PC-3 (cell line): ENCODE measurements around the gene MTA3. TPM values are rescaled to one million over a fixed set of nuclear protein-coding genes. Genes with fewer than 3 reads are reported as not detected.
"Not testable (repeated sequence)": the region's sequence is repeated elsewhere in the genome, so short reads cannot be mapped to it uniquely, and the experiment has no call there.

ENCODE experiments used
- ATAC-seq: fragments of 200-7000 bp; cut with Tn5 transposase; 2 replicates; pipeline ENCODE4 v1.9.1; 2020; ENCODE audit warnings: mild to moderate bottlenecking, moderate library complexity
- BruUV-seq: library from RNA; stranded (reverse); fragments of 400-500 nt; replicated peaks from 2 replicates; lab custom pipeline; 2021; lab: Mats Ljungman, UMichigan
- CTCF ChIA-PET: fragments of 300-600 bp; sonication (Branson Sonifier 250); formaldehyde crosslinking; loops from one replicate; lab custom pipeline; 2022; ENCODE audit warnings: antibody characterized with exemption; lab: Charles Lee
- POLR2A ChIA-PET: fragments of 300-600 bp; sonication (Branson Sonifier 250); formaldehyde crosslinking; loops from one replicate; lab custom pipeline; 2022; ENCODE audit warnings: antibody characterized with exemption; ENCODE audit not compliant: unreplicated experiment; lab: Charles Lee
- DNase-seq: peaks from one replicate; pipeline ENCODE4 v3.0.0-alpha.2; 2015
- H2AFZ ChIP-seq: fragments of 300-600 bp; sonication (generic); 2 replicates; pipeline ENCODE4 v1.6.0; 2016; ENCODE audit warnings: antibody characterized with exemption, low read length
- H3F3A ChIP-seq: fragments of 300-600 bp; sonication (generic); one replicate; pipeline ENCODE4 v1.6.0; 2017; ENCODE audit warnings: antibody characterized with exemption, low read length, control low read depth, mild to moderate bottlenecking; ENCODE audit not compliant: unreplicated experiment
- H3K27ac ChIP-seq: fragments of 300-600 bp; sonication (generic); 2 replicates; pipeline ENCODE4 v1.5.1; 2016; ENCODE audit warnings: mild to moderate bottlenecking, low read length
- H3K27me3 ChIP-seq: fragments of 300-600 bp; sonication (generic); 2 replicates; pipeline ENCODE4 v1.6.1; 2016; ENCODE audit warnings: low read length, mixed read lengths
- H3K36me3 ChIP-seq: fragments of 300-600 bp; sonication (generic); 2 replicates; pipeline ENCODE4 v1.6.1; 2016; ENCODE audit warnings: low read depth, mixed run types, low read length, mixed read lengths
- H3K4me1 ChIP-seq: fragments of 300-600 bp; sonication (generic); 2 replicates; pipeline ENCODE4 v1.5.1; 2016; ENCODE audit warnings: low read length; ENCODE audit not compliant: insufficient read depth
- H3K4me2 ChIP-seq: fragments of 300-600 bp; sonication (generic); 2 replicates; pipeline ENCODE4 v1.6.0; 2016; ENCODE audit warnings: low read length
- H3K4me3 ChIP-seq: fragments of 300-600 bp; sonication (generic); 2 replicates; pipeline ENCODE4 v1.5.1; 2016; ENCODE audit warnings: mild to moderate bottlenecking, low read length, mixed read lengths
- H3K79me2 ChIP-seq: fragments of 300-600 bp; sonication (generic); 2 replicates; pipeline ENCODE4 v1.6.1; 2017; ENCODE audit warnings: low read length, mixed read lengths
- H3K9ac ChIP-seq: fragments of 300-600 bp; sonication (generic); 2 replicates; pipeline ENCODE4 v1.6.0; 2016; ENCODE audit warnings: mild to moderate bottlenecking, low read length
- H3K9me2 ChIP-seq: fragments of 300-600 bp; sonication (generic); replicated peaks from 2 replicates; pipeline ENCODE4 v1.6.1; 2016; ENCODE audit warnings: mixed run types, low read length, mixed read lengths
- H3K9me3 ChIP-seq: fragments of 300-600 bp; sonication (generic); 2 replicates; pipeline ENCODE4 v1.6.1; 2016; ENCODE audit warnings: low read length, mixed read lengths
- H4K20me1 ChIP-seq: fragments of 300-600 bp; sonication (generic); 2 replicates; pipeline ENCODE4 v1.6.1; 2016; ENCODE audit warnings: low read length, mixed read lengths
- CTCF ChIP-seq: fragments of 300-600 bp; sonication (generic); conservative IDR thresholded peaks from 2 replicates; pipeline ENCODE4 v1.5.1; 2017; ENCODE audit warnings: antibody characterized with exemption, low read depth, mild to moderate bottlenecking, low read length
- EZH2 ChIP-seq: fragments of 300-600 bp; sonication (generic); IDR thresholded peaks from one replicate; pipeline ENCODE4 v1.6.1; 2017; ENCODE audit warnings: antibody characterized with exemption, mild to moderate bottlenecking, low read length; ENCODE audit not compliant: unreplicated experiment
- EZH2phosphoT487 ChIP-seq: fragments of 300-600 bp; sonication (generic); IDR thresholded peaks from 2 replicates; pipeline ENCODE4 v1.6.1; 2018; ENCODE audit warnings: mild to moderate bottlenecking, antibody characterized with exemption, low read length, borderline replicate concordance
- intact Hi-C: fragments of 100-400 bp; cut with micrococcal nuclease; formaldehyde crosslinking; loops from 2 replicates; pipeline ENCODE4 v1.9.0; 2023
- total RNA-seq: library from RNA; depleted of rRNA; stranded (reverse); fragments of >200 nt; gene quantifications from 2 replicates; pipeline ENCODE4 v1.2.3, GENCODE V29; 2014

MTA3 gene
- total RNA-seq, 1 experiment from 2014 or later, result 27.3 TPM

- Histone ChIP-seq H3K27me3 (no peaks in the 10 kb centered on the region), H3K4me1 (no peaks in the 10 kb centered on the region), H3K9me3 (no peaks in the 10 kb centered on the region), H3K9ac (no peak overlapping the region), H4K20me1 (no peaks in the 10 kb centered on the region), H3K79me2 (no peaks in the 10 kb centered on the region), H3K9me2 (no peaks in the 10 kb centered on the region), H3K27ac (no peak overlapping the region), H3K36me3 (peaks cover 4% of the 10 kb centered on the region; the same call in 1 of the 2 replicates), H3K4me3 (no peak overlapping the region), H3K4me2 (no peak overlapping the region), H2AFZ (no peak overlapping the region), H3F3A (no peaks in the 10 kb centered on the region)
- ChIA-PET CTCF (no interaction called here), POLR2A (no interaction called here)
- BruUV-seq, result no TSS peak
- DNase-seq, result no peak
- no peak for ATAC-seq
- intact Hi-C loops, result no loop called here
- no peak for TF ChIP-seq EZH2
- no peak for TF ChIP-seq CTCF
- no peak for TF ChIP-seq EZH2phosphoT487
These were observed 55.6 kb downstream of the MTA3 start for GRCh38 chr2:42624047-42624446.

- H3K9ac ChIP-seq, H3K79me2 ChIP-seq, H3K4me3 ChIP-seq, BruUV-seq, H3K4me2 ChIP-seq, H3K4me1 ChIP-seq, H3K9me2 ChIP-seq, H3F3A ChIP-seq, H4K20me1 ChIP-seq, H3K27ac ChIP-seq, intact Hi-C loops, H3K9me3 ChIP-seq, DNase-seq, H2AFZ ChIP-seq, POLR2A ChIA-PET, H3K36me3 ChIP-seq, H3K27me3 ChIP-seq, ATAC-seq: not testable (repeated sequence)
- CTCF ChIA-PET, result interaction anchor here (0.6 kb wide), 1 partner anchor 512 kb away, joined by 15 read pairs; no protein-coding TSS in a partner anchor
These were observed 59.6 kb downstream of the MTA3 start for GRCh38 chr2:42628024-42628423.

GRCh38 chr2:42636934-42637333 is 68.5 kb downstream of the MTA3 start:
- no peak overlapping the region for H3K4me3 ChIP-seq
- no peak overlapping the region for H3K9ac ChIP-seq
- no peaks in the 10 kb centered on the region for H3K27me3 ChIP-seq
- no peak overlapping the region for H3K27ac ChIP-seq
- H3K79me2 ChIP-seq, result no peaks in the 10 kb centered on the region
- ChIA-PET POLR2A (no interaction called here), CTCF (no interaction called here)
- H2AFZ ChIP-seq, result no peak overlapping the region
- H4K20me1 ChIP-seq, result no peaks in the 10 kb centered on the region
- H3F3A ChIP-seq, result no peaks in the 10 kb centered on the region
- DNase-seq (no peak), ATAC-seq (no peak)
- no peak for TF ChIP-seq EZH2
- H3K4me1 ChIP-seq, result no peaks in the 10 kb centered on the region
- no TSS peak for BruUV-seq
- no peaks in the 10 kb centered on the region; the same call in 1 of the 2 replicates for H3K36me3 ChIP-seq
- intact Hi-C loops, result no loop called here
- no peak overlapping the region for H3K4me2 ChIP-seq
- H3K9me2 ChIP-seq, result no peaks in the 10 kb centered on the region
- no peaks in the 10 kb centered on the region for H3K9me3 ChIP-seq

- Histone ChIP-seq H3K9ac (no peak overlapping the region), H3K4me2 (no peak overlapping the region), H3F3A (no peaks in the 10 kb centered on the region), H3K36me3 (no peaks in the 10 kb centered on the region; the same call in 1 of the 2 replicates), H2AFZ (no peak overlapping the region), H4K20me1 (no peaks in the 10 kb centered on the region), H3K27me3 (no peaks in the 10 kb centered on the region), H3K4me1 (no peaks in the 10 kb centered on the region), H3K27ac (no peak overlapping the region), H3K4me3 (no peak overlapping the region), H3K79me2 (no peaks in the 10 kb centered on the region), H3K9me3 (no peaks in the 10 kb centered on the region), H3K9me2 (no peaks in the 10 kb centered on the region)
- POLR2A ChIA-PET, result no interaction called here
- CTCF ChIA-PET, result no interaction called here
- intact Hi-C loops, result no loop called here
- TF ChIP-seq CTCF, result no peak
- TF ChIP-seq EZH2phosphoT487, result no peak
- no peak for TF ChIP-seq EZH2
- no TSS peak for BruUV-seq
- DNase-seq (no peak), ATAC-seq (no peak)
These were observed 69.8 kb downstream of the MTA3 start for GRCh38 chr2:42638080-42638784.
